HepG2 (cell line): ENCODE measurements around the gene FMNL2.

ENCODE experiments used
- CREM ChIP-seq, 2 experiments: sonication (generic) in 1 of 2; formaldehyde crosslinking in 1 of 2; IDR thresholded peaks; 2 replicates each; pipeline versions ENCODE4 v1.4.0 to v1.6.1; 2016 to 2020; ENCODE audit warnings: antibody characterized with exemption in 1 of 2, mild to moderate bottlenecking in 1 of 2, missing genetic modification reagents in 1 of 2
- DDIT3 ChIP-seq: sonication (generic); formaldehyde crosslinking; IDR thresholded peaks from 2 replicates; pipeline ENCODE4 v1.4.0; 2020; ENCODE audit warnings: mild to moderate bottlenecking, missing genetic modification reagents
- NFRKB ChIP-seq: fragments of 450-650 bp; IDR thresholded peaks from 2 replicates; pipeline ENCODE4 v1.6.1; 2017
- PITX1 ChIP-seq: sonication (generic); formaldehyde crosslinking; IDR thresholded peaks from 2 replicates; pipeline ENCODE4 v1.5.1; 2020; ENCODE audit warnings: mild to moderate bottlenecking, missing genetic modification reagents
- POLR2A ChIP-seq, 2 experiments: IDR thresholded peaks; 2 replicates each; pipeline ENCODE4 v1.6.1; 2011; ENCODE audit warnings: low read depth in 2 of 2, low read length in 2 of 2, mild to moderate bottlenecking in 1 of 2, moderate library complexity in 1 of 2; ENCODE audit not compliant: insufficient read depth in 1 of 2
- REST ChIP-seq, 2 experiments: IDR thresholded peaks; 2 replicates each; pipeline ENCODE4 v1.6.1; 2011 to 2012; ENCODE audit warnings: low read length in 2 of 2, borderline replicate concordance in 1 of 2, low read depth in 1 of 2, mild to moderate bottlenecking in 1 of 2, moderate library complexity in 1 of 2
- RFX3 ChIP-seq: IDR thresholded peaks from 2 replicates; pipeline ENCODE4 v1.6.1; 2016; ENCODE audit warnings: missing biosample characterization, missing genetic modification reagents
- SIN3A ChIP-seq: IDR thresholded peaks from 2 replicates; pipeline ENCODE4 v1.6.1; 2011; ENCODE audit warnings: low read depth, mild to moderate bottlenecking, control low read depth, low read length, borderline replicate concordance
- TFE3 ChIP-seq: IDR thresholded peaks from 2 replicates; pipeline ENCODE4 v1.6.1; 2016
- YY1 ChIP-seq: IDR thresholded peaks from 2 replicates; pipeline ENCODE4 v1.6.1; 2011; ENCODE audit warnings: low read length, low read depth, moderate library complexity, mild to moderate bottlenecking; ENCODE audit not compliant: insufficient read depth, insufficient replicate concordance
- ZC3H4 ChIP-seq: sonication (generic); formaldehyde crosslinking; IDR thresholded peaks from 2 replicates; pipeline ENCODE4 v1.4.0; 2020; ENCODE audit warnings: missing genetic modification reagents, borderline replicate concordance
- ZNF703 ChIP-seq: sonication (generic); formaldehyde crosslinking; IDR thresholded peaks from 2 replicates; pipeline ENCODE4 v1.5.1; 2020; ENCODE audit warnings: missing genetic modification reagents, mild to moderate bottlenecking, moderate library complexity, borderline replicate concordance
- ZNF784 ChIP-seq: sonication (generic); formaldehyde crosslinking; IDR thresholded peaks from 2 replicates; pipeline ENCODE4 v1.5.1; 2020; ENCODE audit warnings: missing genetic modification reagents, mild to moderate bottlenecking, borderline replicate concordance

- TF ChIP-seq DDIT3 (no peak), TFE3 (CRISPR knock-in tag) (no peak), NFRKB (no peak), ZC3H4 (CRISPR knock-in tag) (no peak), PITX1 (CRISPR knock-in tag) (no peak), POLR2A (IDR thresholded peaks at IDR 0.05; ENCODE audit: insufficient read depth in 1 of 2, low read depth in 2 of 2, low read length in 2 of 2) (no peak), ZNF784 (CRISPR knock-in tag) (no peak), REST (IDR thresholded peaks at IDR 0.05; ENCODE audit: borderline replicate concordance in 1 of 2, low read depth in 1 of 2, low read length in 2 of 2) (no peak), ZNF703 (CRISPR knock-in tag) (no peak), RFX3 (no peak), SIN3A (no peak), YY1 (no peak), CREM (IDR thresholded peaks at IDR 0.05) (no peak), CREM (CRISPR knock-in tag; IDR thresholded peaks at IDR 0.05) (no peak)
Observed at GRCh38 chr2:152420363-152420762, 85.4 kb downstream of the FMNL2 start.
